Astrocyte of the cerebellum (primary cell): Measurements from ENCODE around the gene SETD2.

ENCODE experiments used
- DNase-seq: peaks from one replicate; pipeline ENCODE4 v3.0.0-alpha.2; 2011; ENCODE audit warnings: low read depth
- H3K4me3 ChIP-seq: 2 replicates; pipeline ENCODE4 v1.5.1; 2011; ENCODE audit warnings: mild to moderate bottlenecking, low read depth, low read length, moderate library complexity
- CTCF ChIP-seq: IDR thresholded peaks from 2 replicates; pipeline ENCODE4 v1.5.1; 2012; ENCODE audit warnings: low read length, low read depth, moderate library complexity, mild to moderate bottlenecking; ENCODE audit errors: missing control alignments
- in situ Hi-C: cut with HindIII; loops from 2 replicates; pipeline ENCODE4 v1.10.0; 2017; ENCODE audit warnings: low sequenced_read_pairs

Gene SETD2

GRCh38 chr3:46966811-46967210, 197.1 kb downstream of the SETD2 start:
- no peak overlapping the region for H3K4me3 ChIP-seq
- no peak for DNase-seq
- in situ Hi-C loops, result no loop called here
- no peak for TF ChIP-seq CTCF
